ENCODE measurements around the gene TRUB2. TPM values are rescaled to one million over a fixed set of nuclear protein-coding genes. Genes with fewer than 3 reads are reported as not detected.
A peak's percentile ranks its signal among the peaks of the same experiment; 100 is the strongest.

Gene TRUB2
- total and polyA plus RNA-seq, 2 of the 13 experiments (the other 11 are each of a cell fraction or from before 2014, with no cell fraction given) = 22.3 to 41.2 TPM

- TF ChIP-seq ZNF768 (CRISPR knock-in tag; IDR thresholded peaks at IDR 0.05) (0 out of 2 replicates have a peak, but pooled peaks have one; percentile 12), ZNF841 (CRISPR knock-in tag; IDR thresholded peaks at IDR 0.05; ENCODE audit: borderline replicate concordance) (no peak), TERF1 (CRISPR knock-in tag; IDR thresholded peaks at IDR 0.05) (no peak), PHF20 (CRISPR knock-in tag; IDR thresholded peaks at IDR 0.05) (peak; percentile 96), ZNF280D (CRISPR knock-in tag; IDR thresholded peaks at IDR 0.05) (no peak), ZNF263 (CRISPR knock-in tag; IDR thresholded peaks at IDR 0.05) (0 out of 2 replicates have a peak, but pooled peaks have one; percentile 12), CREM (IDR thresholded peaks at IDR 0.05) (peak; percentile 72), CREM (CRISPR knock-in tag; IDR thresholded peaks at IDR 0.05) (no peak), POGZ (CRISPR knock-in tag; IDR thresholded peaks at IDR 0.05) (no peak), HOXA3 (CRISPR knock-in tag; IDR thresholded peaks at IDR 0.05) (peak; percentile 65), PCBP1 (IDR thresholded peaks at IDR 0.05; ENCODE audit: borderline replicate concordance, low read depth, low read length) (peak; percentile 83; the same call in 1 of the 2 replicates), DRAP1 (CRISPR knock-in tag; IDR thresholded peaks at IDR 0.05) (peak; percentile 30; the same call in 1 of the 2 replicates), ELF4 (CRISPR knock-in tag; IDR thresholded peaks at IDR 0.05; ENCODE audit: borderline replicate concordance) (peak; percentile 30; the same call in 1 of the 2 replicates), ZNF564 (CRISPR knock-in tag; IDR thresholded peaks at IDR 0.05) (0 out of 2 replicates have a peak, but pooled peaks have one; percentile 37), SAP130 (CRISPR knock-in tag; IDR thresholded peaks at IDR 0.05; ENCODE audit: low read depth) (peak; percentile 94), DMAP1 (CRISPR knock-in tag; IDR thresholded peaks at IDR 0.05) (peak; percentile 65; the same call in 1 of the 2 replicates), ZNF446 (CRISPR knock-in tag; IDR thresholded peaks at IDR 0.05) (no peak), ZNF44 (CRISPR knock-in tag; IDR thresholded peaks at IDR 0.05) (0 out of 2 replicates have a peak, but pooled peaks have one; percentile 9)
- TF ChIP-seq, protein P1, sequence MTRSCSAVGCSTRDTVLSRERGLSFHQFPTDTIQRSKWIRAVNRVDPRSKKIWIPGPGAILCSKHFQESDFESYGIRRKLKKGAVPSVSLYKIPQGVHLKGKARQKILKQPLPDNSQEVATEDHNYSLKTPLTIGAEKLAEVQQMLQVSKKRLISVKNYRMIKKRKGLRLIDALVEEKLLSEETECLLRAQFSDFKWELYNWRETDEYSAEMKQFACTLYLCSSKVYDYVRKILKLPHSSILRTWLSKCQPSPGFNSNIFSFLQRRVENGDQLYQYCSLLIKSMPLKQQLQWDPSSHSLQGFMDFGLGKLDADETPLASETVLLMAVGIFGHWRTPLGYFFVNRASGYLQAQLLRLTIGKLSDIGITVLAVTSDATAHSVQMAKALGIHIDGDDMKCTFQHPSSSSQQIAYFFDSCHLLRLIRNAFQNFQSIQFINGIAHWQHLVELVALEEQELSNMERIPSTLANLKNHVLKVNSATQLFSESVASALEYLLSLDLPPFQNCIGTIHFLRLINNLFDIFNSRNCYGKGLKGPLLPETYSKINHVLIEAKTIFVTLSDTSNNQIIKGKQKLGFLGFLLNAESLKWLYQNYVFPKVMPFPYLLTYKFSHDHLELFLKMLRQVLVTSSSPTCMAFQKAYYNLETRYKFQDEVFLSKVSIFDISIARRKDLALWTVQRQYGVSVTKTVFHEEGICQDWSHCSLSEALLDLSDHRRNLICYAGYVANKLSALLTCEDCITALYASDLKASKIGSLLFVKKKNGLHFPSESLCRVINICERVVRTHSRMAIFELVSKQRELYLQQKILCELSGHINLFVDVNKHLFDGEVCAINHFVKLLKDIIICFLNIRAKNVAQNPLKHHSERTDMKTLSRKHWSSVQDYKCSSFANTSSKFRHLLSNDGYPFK (CRISPR knock-in tag; IDR thresholded peaks at IDR 0.05; ENCODE audit: borderline replicate concordance) = peak; percentile 87; the same call in 1 of the 2 replicates
- TF ChIP-seq, protein P2, sequence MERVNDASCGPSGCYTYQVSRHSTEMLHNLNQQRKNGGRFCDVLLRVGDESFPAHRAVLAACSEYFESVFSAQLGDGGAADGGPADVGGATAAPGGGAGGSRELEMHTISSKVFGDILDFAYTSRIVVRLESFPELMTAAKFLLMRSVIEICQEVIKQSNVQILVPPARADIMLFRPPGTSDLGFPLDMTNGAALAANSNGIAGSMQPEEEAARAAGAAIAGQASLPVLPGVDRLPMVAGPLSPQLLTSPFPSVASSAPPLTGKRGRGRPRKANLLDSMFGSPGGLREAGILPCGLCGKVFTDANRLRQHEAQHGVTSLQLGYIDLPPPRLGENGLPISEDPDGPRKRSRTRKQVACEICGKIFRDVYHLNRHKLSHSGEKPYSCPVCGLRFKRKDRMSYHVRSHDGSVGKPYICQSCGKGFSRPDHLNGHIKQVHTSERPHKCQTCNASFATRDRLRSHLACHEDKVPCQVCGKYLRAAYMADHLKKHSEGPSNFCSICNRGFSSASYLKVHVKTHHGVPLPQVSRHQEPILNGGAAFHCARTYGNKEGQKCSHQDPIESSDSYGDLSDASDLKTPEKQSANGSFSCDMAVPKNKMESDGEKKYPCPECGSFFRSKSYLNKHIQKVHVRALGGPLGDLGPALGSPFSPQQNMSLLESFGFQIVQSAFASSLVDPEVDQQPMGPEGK (CRISPR knock-in tag; IDR thresholded peaks at IDR 0.05) = peak; percentile 44
Observed at GRCh38 chr9:128370752-128371629, 48.7 kb upstream of the TRUB2 start, which contains the start of gene URM1 (continued).
